ENCODE measurements around the gene GALNT2. TPM values are rescaled to one million over a fixed set of nuclear protein-coding genes. Genes with fewer than 3 reads are reported as not detected.

Gene GALNT2
- polyA plus RNA-seq, 3 donors: 19.6 to 25.6 (median 23.4) TPM

GRCh38 chr1:230174471-230175162 lies 107.6 kb downstream of the GALNT2 start:
- Histone ChIP-seq H3K9ac (ENCODE audit: insufficient read depth, low read length, poor library complexity, severe bottlenecking) (no peak overlapping the region), H2AFZ (ENCODE audit: insufficient read depth, low read depth, low read length, poor library complexity, severe bottlenecking) (no peak overlapping the region), H3K27me3 (ENCODE audit: control insufficient read depth in 2 of 2, insufficient read depth in 2 of 2, low read length in 2 of 2) (no peaks in the 10 kb centered on the region), H3K27ac (ENCODE audit: low read depth in 1 of 2, low read length in 2 of 2) (peak overlapping the region in 1 of 2 donors; percentile 24), H3K36me3 (replicated peaks in 1 of 2; ENCODE audit: control insufficient read depth in 1 of 2, insufficient read depth in 2 of 2, low read length in 2 of 2) (peaks cover 2 to 11% of the 10 kb centered on the region in 2 donors), H3K79me2 (ENCODE audit: insufficient read depth, low read length) (peaks cover 65% of the 10 kb centered on the region), H3K4me3 (replicated peaks in 1 of 3; ENCODE audit: low read depth in 2 of 3, low read length in 3 of 3) (no peak overlapping the region), H3K4me1 (ENCODE audit: control insufficient read depth in 1 of 2, insufficient read depth in 2 of 2, low read length in 2 of 2) (peaks cover 12 to 19% of the 10 kb centered on the region in 2 donors), H3K4me2 (replicated peaks; ENCODE audit: extremely low read depth, low read length, poor library complexity, severe bottlenecking) (no peak overlapping the region), H3K9me3 (replicated peaks in 1 of 2; ENCODE audit: control insufficient read depth in 1 of 2, insufficient read depth in 1 of 2, low read length in 2 of 2) (no peaks in the 10 kb centered on the region), H4K20me1 (ENCODE audit: insufficient read depth, low read length) (peaks cover 19% of the 10 kb centered on the region)
- DNase-seq: no peak
- 91% methylated on average over 15 of the region's 15 CpGs for WGBS (ENCODE audit: insufficient coverage)
- Mint-ChIP-seq H3K4me3 (no peak overlapping the region), H3K27me3 (ENCODE audit: low read depth in 3 of 3) (no peaks in the 10 kb centered on the region), H3K9me3 (no peaks in the 10 kb centered on the region), H3K36me3 (peaks cover 17 to 23% of the 10 kb centered on the region in 2 donors), H3K4me1 (peaks cover 31% of the 10 kb centered on the region), H3K27ac (peak overlapping the region in 4 of 7 donors; percentile 9 to 82 (median 51))
- intact Hi-C loops (cut with micrococcal nuclease): no loop called here
- TF ChIP-seq CTCF (IDR thresholded peaks at IDR 0.05): no peak

- Histone ChIP-seq H4K20me1 (ENCODE audit: insufficient read depth, low read length) (peaks cover 19% of the 10 kb centered on the region), H3K9me3 (replicated peaks in 1 of 2; ENCODE audit: control insufficient read depth in 1 of 2, insufficient read depth in 1 of 2, low read length in 2 of 2) (no peaks in the 10 kb centered on the region), H2AFZ (ENCODE audit: insufficient read depth, low read depth, low read length, poor library complexity, severe bottlenecking) (no peak overlapping the region), H3K4me2 (replicated peaks; ENCODE audit: extremely low read depth, low read length, poor library complexity, severe bottlenecking) (no peak overlapping the region), H3K36me3 (replicated peaks in 1 of 2; ENCODE audit: control insufficient read depth in 1 of 2, insufficient read depth in 2 of 2, low read length in 2 of 2) (peaks cover 2 to 12% of the 10 kb centered on the region in 2 donors), H3K27ac (ENCODE audit: low read depth in 1 of 2, low read length in 2 of 2) (peak overlapping the region in 1 of 2 donors; percentile 24), H3K27me3 (ENCODE audit: control insufficient read depth in 2 of 2, insufficient read depth in 2 of 2, low read length in 2 of 2) (no peaks in the 10 kb centered on the region), H3K4me1 (ENCODE audit: control insufficient read depth in 1 of 2, insufficient read depth in 2 of 2, low read length in 2 of 2) (peaks cover 7 to 13% of the 10 kb centered on the region in 2 donors), H3K79me2 (ENCODE audit: insufficient read depth, low read length) (peaks cover 58% of the 10 kb centered on the region), H3K9ac (ENCODE audit: insufficient read depth, low read length, poor library complexity, severe bottlenecking) (no peak overlapping the region), H3K4me3 (replicated peaks in 1 of 3; ENCODE audit: low read depth in 2 of 3, low read length in 3 of 3) (no peak overlapping the region)
- H3K27me3 Mint-ChIP-seq (ENCODE audit: low read depth in 3 of 3): no peaks in the 10 kb centered on the region
- intact Hi-C loops (cut with micrococcal nuclease): no loop called here
- peaks cover 21 to 28% of the 10 kb centered on the region in 2 donors for H3K36me3 Mint-ChIP-seq
- H3K27ac Mint-ChIP-seq: peak overlapping the region in 2 of 7 donors; percentile 75 to 82
- TF ChIP-seq CTCF (IDR thresholded peaks at IDR 0.05): no peak
- DNase-seq: no peak
- no peaks in the 10 kb centered on the region for H3K9me3 Mint-ChIP-seq
- peaks cover 24% of the 10 kb centered on the region for H3K4me1 Mint-ChIP-seq
- 0% methylated on average over 1 of the region's 4 CpGs for WGBS (ENCODE audit: insufficient coverage)
- H3K4me3 Mint-ChIP-seq: no peak overlapping the region
These were observed 108.2 kb downstream of the GALNT2 start for GRCh38 chr1:230175163-230175747.

Data from CD14-positive monocyte (primary cell).